ENCODE measurements around the gene UBL4B. TPM values are rescaled to one million over a fixed set of nuclear protein-coding genes. Genes with fewer than 3 reads are reported as not detected.

Gene UBL4B
- total RNA-seq, 1 experiment from 2014 or later, result not detected

DNA sequence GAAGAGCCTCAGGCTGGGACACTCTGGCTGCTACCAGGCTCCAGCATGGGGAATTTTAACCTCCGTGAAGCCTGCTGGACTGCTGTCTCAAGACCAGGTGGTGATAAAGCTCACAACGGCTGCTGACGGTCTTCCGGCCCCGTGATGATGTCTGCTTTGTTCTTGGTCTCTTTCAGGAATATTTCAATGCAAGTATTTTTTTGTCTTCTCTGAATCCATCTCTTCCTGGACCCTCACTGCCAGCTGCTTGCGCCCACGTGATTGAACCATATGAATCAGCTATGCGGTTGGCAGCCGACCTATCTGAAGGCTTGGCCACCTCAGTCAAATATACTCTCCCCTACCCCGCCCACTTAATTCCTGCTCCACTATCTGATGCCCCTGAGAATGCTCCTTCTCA lies 23.4 kb downstream of the UBL4B start:
- H3K18ac ChIP-seq (ENCODE audit: insufficient read length, low read depth, low read length), result no peak overlapping the region
- H2BK5ac ChIP-seq (ENCODE audit: insufficient read length, low read length), result no peak overlapping the region
- H2AFZ ChIP-seq (ENCODE audit: low read length), result no peak overlapping the region
- no peaks in the 10 kb centered on the region for H4K20me1 ChIP-seq (ENCODE audit: control insufficient read depth, insufficient read depth, insufficient read length)
- H2BK15ac ChIP-seq (ENCODE audit: low read depth, low read length), result no peak overlapping the region
- no peak overlapping the region for H4K91ac ChIP-seq (ENCODE audit: insufficient read length, low read depth, low read length)
- Mint-ChIP-seq H3K4me1 (peaks cover 33 to 41% of the 10 kb centered on the region in 2 experiments), H3K4me3 (no peak overlapping the region), H3K27ac (no peak overlapping the region; a peak in 1 of 7 replicates), H3K27me3 (ENCODE audit: low read depth) (peaks cover 52% of the 10 kb centered on the region), H3K9me3 (no peaks in the 10 kb centered on the region; a peak in 1 of 5 replicates), H3K36me3 (ENCODE audit: insufficient read depth in 1 of 3, low read depth in 3 of 3) (no peaks in the 10 kb centered on the region)
- H3K27me3 ChIP-seq (ENCODE audit: insufficient read depth, low read length), result no peaks in the 10 kb centered on the region
- no peak overlapping the region for H3K4ac ChIP-seq (ENCODE audit: low read depth, low read length)
- no peak overlapping the region for H3T11ph ChIP-seq (ENCODE audit: low read length)
- H3K79me2 ChIP-seq (ENCODE audit: insufficient read depth, low read length), result no peaks in the 10 kb centered on the region
- no peaks in the 10 kb centered on the region for H3K23me2 ChIP-seq (ENCODE audit: insufficient read length, low read depth, low read length, poor library complexity, severe bottlenecking)
- H3K14ac ChIP-seq (ENCODE audit: insufficient read depth, low read length), result no peak overlapping the region; the same call in 1 of the 2 replicates
- no peak overlapping the region for H2AK5ac ChIP-seq (ENCODE audit: insufficient read length, low read length)
- WGBS (ENCODE audit: extremely low coverage, insufficient read length, low lambda C conversion rate), result no CpG with 5 or more reads among the region's 10 CpGs
- no peak overlapping the region for H3K4me2 ChIP-seq (ENCODE audit: insufficient read depth, insufficient read length, low read length)
- no peak overlapping the region for H3K9ac ChIP-seq (ENCODE audit: extremely low read depth, insufficient read length, low read length)
- no peaks in the 10 kb centered on the region for H3K9me3 ChIP-seq (ENCODE audit: control insufficient read depth, low read depth, low read length)
- H2BK20ac ChIP-seq (ENCODE audit: low read depth, low read length, poor library complexity, severe bottlenecking), result no peak overlapping the region
- H2BK12ac ChIP-seq (ENCODE audit: insufficient read length, low read depth, low read length), result no peak overlapping the region
- peaks cover 8% of the 10 kb centered on the region; the same call in 1 of the 2 replicates for H3K4me1 ChIP-seq (ENCODE audit: insufficient read depth, low read length)
- no peak overlapping the region for H2BK120ac ChIP-seq (ENCODE audit: low read depth, low read length, poor library complexity, severe bottlenecking)
- DNase-seq, result no peak
- no peak overlapping the region for H4K5ac ChIP-seq (ENCODE audit: insufficient read length, low read depth, low read length)
- TF ChIP-seq, protein P1, sequence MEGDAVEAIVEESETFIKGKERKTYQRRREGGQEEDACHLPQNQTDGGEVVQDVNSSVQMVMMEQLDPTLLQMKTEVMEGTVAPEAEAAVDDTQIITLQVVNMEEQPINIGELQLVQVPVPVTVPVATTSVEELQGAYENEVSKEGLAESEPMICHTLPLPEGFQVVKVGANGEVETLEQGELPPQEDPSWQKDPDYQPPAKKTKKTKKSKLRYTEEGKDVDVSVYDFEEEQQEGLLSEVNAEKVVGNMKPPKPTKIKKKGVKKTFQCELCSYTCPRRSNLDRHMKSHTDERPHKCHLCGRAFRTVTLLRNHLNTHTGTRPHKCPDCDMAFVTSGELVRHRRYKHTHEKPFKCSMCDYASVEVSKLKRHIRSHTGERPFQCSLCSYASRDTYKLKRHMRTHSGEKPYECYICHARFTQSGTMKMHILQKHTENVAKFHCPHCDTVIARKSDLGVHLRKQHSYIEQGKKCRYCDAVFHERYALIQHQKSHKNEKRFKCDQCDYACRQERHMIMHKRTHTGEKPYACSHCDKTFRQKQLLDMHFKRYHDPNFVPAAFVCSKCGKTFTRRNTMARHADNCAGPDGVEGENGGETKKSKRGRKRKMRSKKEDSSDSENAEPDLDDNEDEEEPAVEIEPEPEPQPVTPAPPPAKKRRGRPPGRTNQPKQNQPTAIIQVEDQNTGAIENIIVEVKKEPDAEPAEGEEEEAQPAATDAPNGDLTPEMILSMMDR (conservative IDR thresholded peaks at IDR 0.05), result no peak
- no peak overlapping the region for H3K56ac ChIP-seq (ENCODE audit: insufficient read length, low read depth, low read length)
- H3K79me1 ChIP-seq (ENCODE audit: insufficient read depth, low read depth, low read length, poor library complexity, severe bottlenecking), result no peaks in the 10 kb centered on the region
- H3K27ac ChIP-seq (ENCODE audit: insufficient read length, low read depth, low read length), result no peak overlapping the region
- H3K23ac ChIP-seq (ENCODE audit: insufficient read length, low read depth, low read length), result no peak overlapping the region
- H4K8ac ChIP-seq (replicated peaks; ENCODE audit: insufficient read length, low read depth, low read length), result no peak overlapping the region
